Kidney tubule cell (primary cell): ENCODE measurements around the gene IL21R.

Source experiments
- DNase-seq: peaks from one replicate; pipeline ENCODE4 v3.0.0-alpha.2; 2018; ENCODE audit warnings: low spot score

IL21R gene

DNA sequence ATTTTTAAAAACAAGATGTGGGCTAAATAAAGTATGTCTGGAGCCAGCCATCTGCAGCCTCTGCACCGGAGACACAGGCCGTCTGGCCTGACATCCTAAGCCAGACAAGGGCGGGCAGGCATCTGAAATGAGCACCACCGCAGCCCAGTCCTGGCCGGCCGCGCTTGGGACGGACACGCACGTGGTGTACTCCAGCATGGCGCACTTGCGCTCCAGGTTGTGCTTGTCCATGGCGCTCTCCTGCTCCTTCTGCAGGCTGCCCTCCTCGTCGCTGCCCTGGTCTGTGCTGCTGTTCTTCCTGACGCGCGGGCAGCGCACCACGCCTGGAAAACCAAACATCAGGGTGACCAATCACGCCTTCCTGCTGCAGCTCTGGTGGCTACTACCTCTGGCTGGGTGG, 87.4 kb downstream of the IL21R start:
- no peak for DNase-seq

DNA sequence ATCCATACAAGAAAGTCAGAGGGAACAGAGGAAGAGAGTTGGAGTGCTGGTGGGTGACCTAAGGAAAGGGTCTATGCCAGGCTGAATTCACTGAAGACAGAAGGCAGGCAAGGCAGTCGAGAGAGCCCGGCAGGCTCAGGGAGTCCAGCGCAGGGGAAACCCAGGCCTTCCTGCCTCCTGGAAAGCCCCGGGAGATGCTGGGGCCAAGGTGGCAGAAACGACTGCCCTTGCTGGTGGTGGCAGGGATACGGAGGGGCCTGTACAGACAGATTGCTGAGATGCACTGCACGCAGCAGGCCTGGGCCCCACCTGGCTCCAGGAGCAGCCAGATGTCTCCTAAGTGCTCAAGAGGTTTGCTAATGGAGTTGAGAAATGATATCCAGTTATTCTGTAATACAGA, 87.9 kb downstream of the IL21R start:
- DNase-seq, result no peak

DNA sequence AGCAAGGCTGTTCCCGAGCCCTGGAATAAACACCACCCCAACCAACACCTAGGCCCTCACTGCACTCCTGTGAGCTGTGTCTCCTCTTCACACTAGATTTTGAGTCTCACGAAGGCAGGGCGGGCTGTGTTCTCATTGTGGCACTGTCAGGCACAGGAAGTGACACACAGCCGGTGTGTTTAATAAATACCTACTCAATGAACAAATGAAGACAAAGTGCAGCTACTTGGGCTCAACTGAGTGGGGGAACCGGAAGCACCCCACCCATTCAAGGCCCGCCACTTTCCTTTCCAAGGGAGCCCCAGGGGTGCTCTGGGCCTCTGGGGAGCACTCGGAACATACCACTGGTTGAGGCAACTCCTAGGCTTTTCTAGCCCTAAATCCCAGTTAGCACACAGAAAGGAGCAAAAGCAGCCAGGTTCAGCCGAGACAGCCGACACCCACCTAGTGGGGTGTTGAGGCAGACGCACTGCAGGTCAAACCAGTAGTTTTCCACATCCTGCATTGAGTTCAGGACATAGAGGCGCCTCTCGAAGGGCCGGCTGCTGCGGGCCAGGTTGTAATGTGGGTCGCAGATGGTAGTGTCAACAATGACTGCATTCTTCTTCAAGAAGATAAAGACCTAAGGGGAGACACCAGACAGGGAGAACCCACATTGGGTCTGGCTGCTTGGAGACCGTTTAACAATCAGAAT, 90.1 kb downstream of the IL21R start:
- peak; percentile 42 for DNase-seq

DNA sequence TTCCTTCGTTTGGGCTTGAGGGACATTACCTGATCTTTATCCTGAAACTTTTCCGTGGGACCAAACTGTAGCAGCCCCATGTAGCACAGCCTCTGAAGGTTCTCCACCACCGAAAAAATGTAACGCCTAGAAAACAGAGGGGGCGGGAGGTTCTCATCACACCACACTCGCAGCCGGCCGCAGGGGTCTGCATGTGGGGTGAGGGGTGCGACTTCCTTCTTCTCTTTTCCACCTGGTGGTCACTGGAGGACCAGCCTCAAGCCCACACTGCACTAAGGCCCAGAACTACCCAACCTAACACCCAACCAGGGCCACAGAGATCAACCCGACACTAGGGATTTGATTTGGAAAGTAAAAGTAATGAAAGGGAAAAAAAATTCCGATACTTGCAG, 90.6 kb downstream of the IL21R start:
- DNase-seq, result no peak

DNA sequence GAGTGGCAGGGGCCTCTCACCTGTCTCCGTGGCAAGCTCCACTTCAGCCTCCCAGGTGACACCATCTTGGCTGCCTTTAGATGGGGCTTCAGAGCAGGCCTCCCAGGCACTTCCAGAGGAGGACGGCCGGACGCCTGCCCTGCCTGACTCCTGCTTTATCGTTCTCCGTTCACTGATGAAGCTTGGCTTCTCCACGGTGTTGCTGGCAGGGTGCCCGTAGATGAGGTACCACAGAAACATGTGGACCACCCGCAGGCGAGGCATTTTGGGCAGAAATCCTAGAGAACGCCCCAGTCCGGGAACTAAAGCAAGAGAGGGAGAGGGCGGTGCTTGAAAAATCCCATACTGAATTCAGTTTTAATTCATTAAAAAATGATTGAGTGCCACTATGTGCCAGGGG, 93.2 kb downstream of the IL21R start:
- DNase-seq, result no peak

DNA sequence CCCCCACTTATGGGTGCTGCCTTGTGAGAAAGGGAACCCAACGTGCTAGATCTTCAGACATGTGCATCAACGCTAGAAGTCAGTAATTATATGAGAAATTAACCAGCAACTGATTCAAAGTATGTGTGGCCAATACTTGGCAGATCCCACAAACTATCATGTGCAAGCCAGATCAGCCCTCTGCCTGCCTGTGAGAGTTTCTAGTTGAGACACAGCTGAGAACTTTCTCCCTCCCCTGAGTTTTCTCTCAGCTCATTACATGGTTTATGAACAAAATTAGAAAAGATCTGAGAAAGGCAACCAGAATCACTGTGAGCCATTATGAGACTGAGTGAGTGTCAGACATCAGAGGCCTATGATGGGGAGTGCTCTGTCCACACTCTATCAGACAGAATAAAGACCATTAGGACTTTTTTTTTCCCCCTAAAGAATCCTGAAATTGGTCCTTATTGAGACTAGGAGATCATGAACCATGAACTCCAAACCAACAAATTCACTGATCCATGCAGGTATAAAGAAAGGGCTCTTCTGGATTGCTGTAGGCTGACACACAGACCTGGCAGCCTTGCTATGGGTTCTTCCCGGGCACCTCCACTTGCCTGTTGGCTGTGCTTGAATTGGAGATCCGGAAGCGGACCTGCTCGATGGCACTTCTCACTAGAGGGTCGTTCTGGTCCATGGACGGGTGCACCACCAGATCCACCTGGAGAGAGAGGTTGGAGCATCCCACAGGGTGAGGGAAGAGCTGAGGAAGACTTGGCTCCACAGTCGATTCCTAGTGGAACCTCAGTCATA, 96.3 kb downstream of the IL21R start:
- no peak for DNase-seq

DNA sequence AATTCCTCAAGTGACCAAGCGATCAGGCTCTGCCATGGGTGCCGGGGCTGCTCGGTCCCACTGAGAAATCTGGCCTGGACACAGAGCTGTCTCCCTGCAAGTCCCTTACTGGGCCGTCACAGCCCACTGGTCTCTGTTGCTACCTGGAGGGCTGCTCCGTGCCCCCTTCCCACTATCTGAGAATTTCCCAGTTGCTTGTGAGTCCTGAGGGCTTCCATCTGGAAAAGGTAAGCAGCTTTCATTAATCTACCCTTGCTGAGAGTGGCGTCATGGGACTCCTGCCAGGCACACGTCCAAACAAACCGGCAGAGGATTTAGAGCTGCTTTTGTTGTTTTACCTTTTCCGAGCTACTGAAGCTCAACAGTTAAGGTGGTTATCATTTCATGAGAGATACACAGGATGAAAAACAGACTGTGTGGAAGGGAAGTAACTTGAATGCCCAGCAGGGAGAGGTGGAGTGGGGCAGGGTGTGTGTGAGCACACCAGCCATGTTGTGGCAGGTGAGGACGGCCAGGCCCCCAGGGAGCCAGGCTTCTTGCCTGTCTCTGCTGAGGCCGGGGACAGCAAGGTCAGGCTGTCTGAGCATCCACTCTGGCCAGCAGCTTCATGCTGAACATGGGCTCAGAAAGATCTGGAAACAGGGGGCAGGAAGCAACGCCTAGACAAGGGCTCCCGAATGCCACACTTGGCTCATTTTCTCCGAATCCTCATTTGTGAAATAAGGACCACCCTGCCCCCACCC, 97.1 kb downstream of the IL21R start:
- DNase-seq, result no peak

DNA sequence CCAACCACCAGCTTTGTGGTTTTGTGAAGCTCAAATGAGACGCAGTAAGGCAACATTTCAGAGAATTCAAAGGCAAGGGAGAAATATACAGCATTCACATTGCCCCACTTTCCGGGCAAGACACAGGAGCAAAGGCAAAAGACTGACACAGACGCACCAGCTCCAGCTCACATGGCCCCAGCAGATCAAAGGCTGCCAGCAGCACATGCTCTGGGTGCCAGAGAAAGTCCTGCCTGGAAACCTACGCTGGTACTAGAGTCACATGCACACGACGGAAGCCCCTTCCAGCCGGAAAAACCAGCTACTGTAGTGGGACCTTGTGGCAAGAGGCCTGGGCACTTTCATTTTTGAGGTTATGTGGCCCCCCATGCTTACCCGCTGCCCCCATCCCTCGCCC, 97.7 kb downstream of the IL21R start:
- DNase-seq, result no peak

DNA sequence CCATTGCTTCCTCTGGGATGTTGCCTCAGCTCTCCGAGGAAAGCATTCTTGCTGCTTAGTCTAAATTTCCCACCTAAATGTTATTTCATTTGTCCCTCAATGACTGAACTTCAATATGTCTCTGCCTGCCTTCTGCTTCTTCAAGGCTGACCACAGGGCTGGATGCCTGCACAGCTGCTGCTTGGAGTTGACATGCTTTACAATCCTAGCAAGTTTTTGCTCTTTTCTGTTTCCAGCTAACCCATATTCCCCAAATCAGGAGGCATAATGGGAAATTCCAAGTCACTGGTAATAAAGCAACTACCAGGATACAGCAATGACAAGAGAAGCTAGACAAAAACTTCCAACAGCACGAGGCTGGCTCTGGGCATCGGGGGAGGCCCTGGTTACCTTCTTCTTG, 98.8 kb downstream of the IL21R start:
- no peak for DNase-seq
